Mammary epithelial cell (primary cell): ENCODE data around the gene AAR2.

Experiments
- CTCF ChIP-seq, 2 donors: IDR thresholded peaks in 1 of 2; conservative IDR thresholded peaks in 1 of 2; 2 replicates each; pipeline ENCODE4 v1.5.1; 2011 to 2012; ENCODE audit warnings: inconsistent platforms in 2 of 2, low read length in 2 of 2, mild to moderate bottlenecking in 2 of 2, control low read depth in 1 of 2, low read depth in 1 of 2; ENCODE audit not compliant: insufficient read depth in 1 of 2; ENCODE audit errors: extremely low read depth in 1 of 2
- EZH2 ChIP-seq: IDR thresholded peaks from 2 replicates; pipeline ENCODE4 v1.6.1; 2012; ENCODE audit warnings: low read length, inconsistent platforms, borderline replicate concordance

- TF ChIP-seq CTCF (conservative IDR thresholded peaks at IDR 0.05 in 1 of 2, IDR thresholded peaks at IDR 0.05 in 1 of 2; ENCODE audit: extremely low read depth in 1 of 2, insufficient read depth in 1 of 2, low read depth in 1 of 2, low read length in 2 of 2) (no peak), EZH2 (no peak)
Measured at GRCh38 chr20:36208257-36208656, 28.0 kb upstream of the AAR2 start.
